Measurements from ENCODE around the gene AGER. TPM values are rescaled to one million over a fixed set of nuclear protein-coding genes. Genes with fewer than 3 reads are reported as not detected.
"Not testable (repeated sequence)": the region's sequence is repeated elsewhere in the genome, so short reads cannot be mapped to it uniquely, and the experiment has no call there.

The AGER gene
- total RNA-seq, 4 donors from 2014 or later, result 4.0 to 12.7 (median 5.8) TPM

DNA sequence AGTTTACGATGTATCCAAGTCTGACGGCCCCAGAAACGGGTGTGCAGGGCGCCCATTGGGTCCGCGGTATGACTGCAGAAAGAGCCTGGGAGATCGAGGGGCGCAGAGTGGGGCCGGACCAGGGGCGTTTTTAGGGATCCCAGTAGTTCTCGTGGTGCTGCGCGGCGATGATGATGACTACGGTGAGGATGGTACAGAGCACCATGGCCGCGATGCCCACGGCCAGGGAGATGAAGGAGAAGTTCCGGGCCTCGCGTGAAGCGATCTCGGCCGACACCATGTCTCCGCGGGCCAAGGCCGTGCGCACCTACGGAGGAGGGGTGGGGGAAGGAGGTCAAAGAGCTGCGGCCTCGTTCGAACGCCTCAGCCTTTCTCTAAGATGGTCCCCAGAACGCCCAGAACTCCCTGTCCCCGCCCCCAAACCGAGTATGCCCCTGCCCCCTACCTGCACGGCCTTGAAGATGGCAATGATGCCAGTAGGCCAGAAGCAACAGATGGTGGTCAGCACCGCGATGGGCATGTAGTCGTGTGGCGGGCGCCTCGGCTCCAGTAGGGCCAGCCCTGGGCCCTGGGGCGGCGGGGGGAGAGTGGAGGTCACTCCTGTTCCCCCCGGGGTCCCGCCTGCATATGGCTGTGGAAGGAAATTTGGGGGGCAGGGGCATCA, 34.8 kb downstream of the AGER start:
- H3K4me3 ChIP-seq, result peak overlapping the region in 2 of 4 donors; percentile 16 to 39
- no peaks in the 10 kb centered on the region for H3K27me3 ChIP-seq
- H3K27ac ChIP-seq, result peak overlapping the region in 1 of 4 donors; percentile 97
- peaks cover 0 to 40% (median 15%) of the 10 kb centered on the region in 4 donors for H3K4me1 ChIP-seq
- no peaks in the 10 kb centered on the region for H3K9me3 ChIP-seq
- DNase-seq (ENCODE audit: low spot score in 2 of 2), result no peak
- WGBS, 2 donors, result 67 to 70% methylated on average over 30 to 42 of the region's 47 CpGs
- peaks cover 0 to 10% (median 0%) of the 10 kb centered on the region in 3 donors for H3K36me3 ChIP-seq
- no peak for TF ChIP-seq POLR2A (IDR thresholded peaks at IDR 0.05)
- TF ChIP-seq EP300 (IDR thresholded peaks at IDR 0.05), result no peak

DNA sequence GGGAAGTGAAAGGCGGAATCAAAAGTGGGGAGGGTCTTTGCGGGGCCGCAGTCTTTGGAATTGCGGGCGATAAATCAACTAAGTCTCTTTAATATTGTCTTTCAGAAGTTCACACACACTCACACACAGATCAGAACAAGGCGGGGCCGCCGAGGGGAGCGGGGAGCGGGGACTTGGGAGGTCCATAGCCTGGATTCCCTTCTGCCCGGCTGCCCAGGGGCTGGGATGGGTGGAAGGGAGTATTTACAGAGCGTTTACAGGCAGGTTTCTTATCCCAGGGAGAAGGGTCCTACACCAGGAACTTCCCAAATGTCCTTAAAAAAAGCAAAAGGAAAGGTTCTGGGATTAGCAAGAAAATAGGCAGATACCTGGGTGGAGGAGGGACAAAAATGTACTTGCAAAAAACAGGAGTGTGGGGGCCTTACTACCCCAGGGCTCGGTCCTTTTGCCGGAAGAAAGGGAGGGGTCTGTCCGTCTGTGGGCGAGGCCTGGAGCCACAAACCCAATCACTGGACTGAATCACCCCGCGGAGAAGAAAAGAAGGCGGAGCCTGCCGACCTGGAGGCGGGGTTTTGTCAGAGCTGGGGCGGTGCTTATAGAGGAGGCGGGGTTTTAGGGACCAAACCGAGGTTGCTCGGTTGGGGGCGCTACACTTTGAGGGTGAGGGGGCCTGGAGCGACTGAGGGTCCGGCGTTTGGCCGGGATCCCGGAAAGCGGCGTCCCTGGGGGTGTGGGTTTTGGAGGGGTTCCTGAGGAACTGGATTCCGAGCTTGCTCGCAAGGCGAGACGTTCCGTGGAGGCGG, 35.6 kb downstream of the AGER start:
- H3K4me3 ChIP-seq, result peak overlapping the region in 2 of 4 donors; percentile 16 to 39

GRCh38 chr6:32147401-32148132, 36.5 kb downstream of the AGER start:
- H3K36me3 ChIP-seq, result peaks cover 0 to 10% (median 0%) of the 10 kb centered on the region in 3 donors
- no peak overlapping the region for H3K27ac ChIP-seq
- H3K27me3 ChIP-seq, result no peaks in the 10 kb centered on the region
- no peaks in the 10 kb centered on the region for H3K9me3 ChIP-seq
- no peak for TF ChIP-seq POLR2A (IDR thresholded peaks at IDR 0.05)
- TF ChIP-seq, protein P1, sequence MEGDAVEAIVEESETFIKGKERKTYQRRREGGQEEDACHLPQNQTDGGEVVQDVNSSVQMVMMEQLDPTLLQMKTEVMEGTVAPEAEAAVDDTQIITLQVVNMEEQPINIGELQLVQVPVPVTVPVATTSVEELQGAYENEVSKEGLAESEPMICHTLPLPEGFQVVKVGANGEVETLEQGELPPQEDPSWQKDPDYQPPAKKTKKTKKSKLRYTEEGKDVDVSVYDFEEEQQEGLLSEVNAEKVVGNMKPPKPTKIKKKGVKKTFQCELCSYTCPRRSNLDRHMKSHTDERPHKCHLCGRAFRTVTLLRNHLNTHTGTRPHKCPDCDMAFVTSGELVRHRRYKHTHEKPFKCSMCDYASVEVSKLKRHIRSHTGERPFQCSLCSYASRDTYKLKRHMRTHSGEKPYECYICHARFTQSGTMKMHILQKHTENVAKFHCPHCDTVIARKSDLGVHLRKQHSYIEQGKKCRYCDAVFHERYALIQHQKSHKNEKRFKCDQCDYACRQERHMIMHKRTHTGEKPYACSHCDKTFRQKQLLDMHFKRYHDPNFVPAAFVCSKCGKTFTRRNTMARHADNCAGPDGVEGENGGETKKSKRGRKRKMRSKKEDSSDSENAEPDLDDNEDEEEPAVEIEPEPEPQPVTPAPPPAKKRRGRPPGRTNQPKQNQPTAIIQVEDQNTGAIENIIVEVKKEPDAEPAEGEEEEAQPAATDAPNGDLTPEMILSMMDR (IDR thresholded peaks at IDR 0.05), result no peak
- TF ChIP-seq EP300 (IDR thresholded peaks at IDR 0.05), result no peak
- no peak for DNase-seq (ENCODE audit: low spot score in 2 of 2)
- WGBS, 2 donors, result 91 to 95% methylated on average over 4 of the region's 4 CpGs
- H3K4me3 ChIP-seq, result no peak overlapping the region
- H3K4me1 ChIP-seq, result peaks cover 0 to 29% (median 13%) of the 10 kb centered on the region in 4 donors

More for the DNA sequence above, 35.6 kb downstream of the AGER start:
- Histone ChIP-seq H3K36me3 (peaks cover 0 to 10% (median 0%) of the 10 kb centered on the region in 3 donors), H3K4me1 (peaks cover 0 to 38% (median 15%) of the 10 kb centered on the region in 4 donors), H3K27ac (no peak overlapping the region), H3K27me3 (no peaks in the 10 kb centered on the region), H3K9me3 (no peaks in the 10 kb centered on the region)
- 52 to 54% methylated on average over 39 of the region's 39 CpGs for WGBS, 2 donors
- TF ChIP-seq, protein P1 (IDR thresholded peaks at IDR 0.05), result no peak
- TF ChIP-seq EP300 (IDR thresholded peaks at IDR 0.05) (no peak), POLR2A (IDR thresholded peaks at IDR 0.05) (no peak)
- peak in 1 of 2 donors; percentile 54 for DNase-seq (ENCODE audit: low spot score in 2 of 2)

DNA sequence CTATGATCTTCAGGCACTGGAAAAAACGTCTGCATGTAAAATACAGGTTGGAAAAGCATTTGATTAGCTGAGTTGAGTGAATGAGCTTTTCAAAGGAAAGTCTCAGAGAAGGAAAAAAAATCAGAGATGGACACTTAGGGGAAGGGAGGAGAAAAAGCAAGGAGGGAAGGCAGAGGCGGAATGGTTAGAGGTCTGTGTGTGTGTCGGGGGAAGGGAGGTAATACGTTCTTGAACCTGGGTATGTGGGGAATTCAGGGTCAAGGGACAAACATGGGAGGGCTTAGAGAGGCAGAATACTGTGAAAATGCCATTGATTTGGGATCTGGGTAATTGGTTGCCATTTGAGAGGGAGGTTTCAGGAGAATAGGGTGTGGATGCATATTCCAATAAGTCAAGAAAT, 37.4 kb downstream of the AGER start:
- Histone ChIP-seq H3K36me3 (peaks cover 0 to 10% (median 0%) of the 10 kb centered on the region in 3 donors), H3K9me3 (no peaks in the 10 kb centered on the region), H3K27ac (no peak overlapping the region), H3K27me3 (no peaks in the 10 kb centered on the region), H3K4me1 (peaks cover 0 to 22% (median 6%) of the 10 kb centered on the region in 4 donors), H3K4me3 (no peak overlapping the region)
- 35 to 39% methylated on average over 4 of the region's 4 CpGs for WGBS, 2 donors
- DNase-seq (ENCODE audit: low spot score in 2 of 2), result no peak
- TF ChIP-seq POLR2A (IDR thresholded peaks at IDR 0.05), result no peak
- TF ChIP-seq, protein P1 (IDR thresholded peaks at IDR 0.05), result no peak

GRCh38 chr6:32146287-32146686, 37.8 kb downstream of the AGER start:
- Histone ChIP-seq H3K4me3 (no peak overlapping the region), H3K27ac (no peak overlapping the region), H3K36me3 (peaks cover 0 to 10% (median 0%) of the 10 kb centered on the region in 3 donors), H3K9me3 (no peaks in the 10 kb centered on the region), H3K4me1 (peaks cover 0 to 19% (median 6%) of the 10 kb centered on the region in 4 donors), H3K27me3 (no peaks in the 10 kb centered on the region)
- TF ChIP-seq EP300 (IDR thresholded peaks at IDR 0.05), result no peak
- TF ChIP-seq POLR2A (IDR thresholded peaks at IDR 0.05), result no peak
- TF ChIP-seq, protein P1 (IDR thresholded peaks at IDR 0.05), result no peak
- DNase-seq (ENCODE audit: low spot score in 2 of 2), result no peak
- WGBS, 2 donors, result 84 to 86% methylated on average over 1 of the region's 1 CpG

GRCh38 chr6:32144238-32144637, 39.8 kb downstream of the AGER start:
- not testable (repeated sequence) for H3K4me3 ChIP-seq; H3K9me3 ChIP-seq; H3K27me3 ChIP-seq; H3K36me3 ChIP-seq; DNase-seq (ENCODE audit: low spot score in 2 of 2); H3K27ac ChIP-seq; H3K4me1 ChIP-seq
- 69 to 84% methylated on average over 7 of the region's 7 CpGs for WGBS, 2 donors
